HepG2 (cell line): Measurements from ENCODE around the gene ONECUT2. TPM values are rescaled to one million over a fixed set of nuclear protein-coding genes. Genes with fewer than 3 reads are reported as not detected.

Source experiments
- BCL6 ChIP-seq: IDR thresholded peaks from 2 replicates; pipeline ENCODE4 v1.6.1; 2016; ENCODE audit warnings: missing genetic modification reagents, missing compliant biosample characterization
- CBX5 ChIP-seq: sonication (generic); formaldehyde crosslinking; IDR thresholded peaks from 2 replicates; pipeline ENCODE4 v1.4.0; 2020; ENCODE audit warnings: missing genetic modification reagents, borderline replicate concordance
- EHMT2 ChIP-seq: fragments of 200-600 bp; sonication (generic); IDR thresholded peaks from 2 replicates; pipeline ENCODE4 v1.7.0; 2017; ENCODE audit warnings: antibody characterized with exemption, low read depth, low read length, borderline replicate concordance
- ELF1 ChIP-seq: sonication (generic); formaldehyde crosslinking; IDR thresholded peaks from 2 replicates; pipeline ENCODE4 v1.4.0; 2020; ENCODE audit warnings: missing genetic modification reagents
- EP300 ChIP-seq, 3 experiments: sonication (generic) in 1 of 3; formaldehyde crosslinking in 1 of 3; IDR thresholded peaks; 2 replicates each; pipeline versions ENCODE4 v1.5.1 to v1.6.1; 2011 to 2020; ENCODE audit warnings: low read depth in 2 of 3, low read length in 2 of 3, borderline replicate concordance in 1 of 3, improper control_type of control experiment in 1 of 3, mild to moderate bottlenecking in 1 of 3, missing genetic modification reagents in 1 of 3, moderate library complexity in 1 of 3
- FLYWCH1 ChIP-seq: sonication (generic); formaldehyde crosslinking; IDR thresholded peaks from 2 replicates; pipeline ENCODE4 v1.8.1; 2023; ENCODE audit warnings: mild to moderate bottlenecking, missing genetic modification reagents
- FOXP4 ChIP-seq: sonication (generic); formaldehyde crosslinking; IDR thresholded peaks from 2 replicates; pipeline ENCODE4 v1.4.0; 2020; ENCODE audit warnings: missing genetic modification reagents
- GATAD2A ChIP-seq: IDR thresholded peaks from 2 replicates; pipeline ENCODE4 v1.6.1; 2016
- HNF4G ChIP-seq, 2 experiments: sonication (generic) in 1 of 2; formaldehyde crosslinking in 1 of 2; IDR thresholded peaks; 2 replicates each; pipeline versions ENCODE4 v1.4.0 to v1.6.1; 2011 to 2020; ENCODE audit warnings: borderline replicate concordance in 2 of 2, low read depth in 2 of 2, mild to moderate bottlenecking in 2 of 2, low read length in 1 of 2, missing genetic modification reagents in 1 of 2, moderate library complexity in 1 of 2
- KDM2A ChIP-seq: sonication (generic); formaldehyde crosslinking; IDR thresholded peaks from 2 replicates; pipeline ENCODE4 v1.4.0; 2020; ENCODE audit warnings: low read depth, missing genetic modification reagents, borderline replicate concordance
- MBD4 ChIP-seq: IDR thresholded peaks from 2 replicates; pipeline ENCODE4 v1.6.1; 2012; ENCODE audit warnings: low read length, inconsistent platforms, borderline replicate concordance
- MYNN ChIP-seq: sonication (generic); formaldehyde crosslinking; IDR thresholded peaks from 2 replicates; pipeline ENCODE4 v1.4.0; 2020; ENCODE audit warnings: mild to moderate bottlenecking, low read depth, missing genetic modification reagents
- NAIF1 ChIP-seq: sonication (generic); formaldehyde crosslinking; IDR thresholded peaks from 2 replicates; pipeline ENCODE4 v1.5.0; 2020; ENCODE audit warnings: mild to moderate bottlenecking, missing genetic modification reagents, borderline replicate concordance
- NFIB ChIP-seq: sonication (generic); formaldehyde crosslinking; IDR thresholded peaks from 2 replicates; pipeline ENCODE4 v1.9.0; 2021; ENCODE audit warnings: missing genetic modification reagents, mild to moderate bottlenecking, borderline replicate concordance
- RNF2 ChIP-seq: fragments of 450-650 bp; conservative IDR thresholded peaks from 2 replicates; pipeline ENCODE4 v1.6.1; 2016; ENCODE audit warnings: low read depth
- SMAD1 ChIP-seq: sonication (generic); formaldehyde crosslinking; IDR thresholded peaks from 2 replicates; pipeline ENCODE4 v1.4.0; 2020; ENCODE audit warnings: missing genetic modification reagents, low read depth, mild to moderate bottlenecking, borderline replicate concordance
- SMARCE1 ChIP-seq: fragments of 450-650 bp; IDR thresholded peaks from 2 replicates; pipeline ENCODE4 v1.6.1; 2017; ENCODE audit warnings: borderline replicate concordance
- TBP ChIP-seq: sonication (generic); formaldehyde crosslinking; IDR thresholded peaks from 2 replicates; pipeline ENCODE4 v1.5.0; 2020; ENCODE audit warnings: missing genetic modification reagents
- TCF7L2 ChIP-seq: IDR thresholded peaks from 2 replicates; pipeline ENCODE4 v1.6.1; 2011; ENCODE audit warnings: mild to moderate bottlenecking, low read depth, low read length, moderate library complexity
- WIZ ChIP-seq: sonication (generic); formaldehyde crosslinking; IDR thresholded peaks from 2 replicates; pipeline ENCODE4 v1.5.1; 2020; ENCODE audit warnings: mild to moderate bottlenecking, missing genetic modification reagents
- ZBTB1 ChIP-seq: sonication (generic); formaldehyde crosslinking; IDR thresholded peaks from 2 replicates; pipeline ENCODE4 v1.4.0; 2020; ENCODE audit warnings: missing genetic modification reagents, borderline replicate concordance
- ZEB1 ChIP-seq: IDR thresholded peaks from 2 replicates; pipeline ENCODE4 v1.6.1; 2012; ENCODE audit warnings: mild to moderate bottlenecking, low read depth, inconsistent platforms; ENCODE audit not compliant: insufficient replicate concordance
- ZNF510 ChIP-seq: sonication (generic); formaldehyde crosslinking; IDR thresholded peaks from 2 replicates; pipeline ENCODE4 v1.4.0; 2020; ENCODE audit warnings: low read depth, mild to moderate bottlenecking, missing genetic modification reagents
- ZNF615 ChIP-seq: sonication (generic); formaldehyde crosslinking; IDR thresholded peaks from 2 replicates; pipeline ENCODE4 v1.5.0; 2020; ENCODE audit warnings: mild to moderate bottlenecking, missing genetic modification reagents, borderline replicate concordance
- ZNF710 ChIP-seq: sonication (generic); formaldehyde crosslinking; IDR thresholded peaks from 2 replicates; pipeline ENCODE4 v1.5.0; 2020; ENCODE audit warnings: mild to moderate bottlenecking, missing genetic modification reagents, borderline replicate concordance
- ZNF766 ChIP-seq: sonication (generic); formaldehyde crosslinking; IDR thresholded peaks from 2 replicates; pipeline ENCODE4 v1.5.0; 2020; ENCODE audit warnings: missing genetic modification reagents, borderline replicate concordance
- ZNF768 ChIP-seq: sonication (generic); formaldehyde crosslinking; IDR thresholded peaks from 2 replicates; pipeline ENCODE4 v1.4.0; 2020; ENCODE audit warnings: missing genetic modification reagents
- polyA plus RNA-seq, 8 experiments: library from polyadenylated mRNA; depleted of rRNA in 3 of 8; stranded (reverse) in 7 of 8; unstranded in 1 of 8; fragments of >200 nt; fragmentation: Illumina TruSeq in 4 of 8; extraction: Trizol in 4 of 8; gene quantifications; 2 replicates each; pipeline versions ENCODE4 v1.2.1 to v1.2.3, GENCODE V29; 2011 to 2016; ENCODE audit warnings: low read depth in 4 of 8, missing spikeins in 1 of 8, mixed read lengths in 1 of 8; ENCODE audit not compliant: insufficient read depth in 1 of 8
- total RNA-seq, 5 experiments: library from RNA; depleted of rRNA; stranded (reverse); fragments of >200 nt; fragmentation: Illumina TruSeq; extraction: Trizol; gene quantifications; 2 replicates each; pipeline ENCODE4 v1.2.3, GENCODE V29; 2016; ENCODE audit warnings: low read depth in 1 of 5

The ONECUT2 gene
- total and polyA plus RNA-seq, 2 of the 13 experiments (the other 11 are each of a cell fraction or from before 2014, with no cell fraction given): 3.0 to 3.2 TPM

GRCh38 chr18:57433482-57433881 is 1.7 kb upstream of the ONECUT2 start (continued):
- TF ChIP-seq FOXP4 (no peak), SMARCE1 (no peak), CBX5 (no peak), MBD4 (no peak), KDM2A (CRISPR knock-in tag) (no peak), ZEB1 (no peak), ZNF615 (CRISPR knock-in tag) (peak; percentile 91; the same call in 1 of the 2 replicates), EP300 (IDR thresholded peaks at IDR 0.05; ENCODE audit: low read depth in 2 of 2, low read length in 2 of 2) (no peak), EP300 (CRISPR knock-in tag; IDR thresholded peaks at IDR 0.05; ENCODE audit: borderline replicate concordance) (no peak), WIZ (CRISPR knock-in tag) (no peak), ZNF768 (CRISPR knock-in tag) (no peak), ZBTB1 (no peak), NAIF1 (0 out of 2 replicates have a peak, but pooled peaks have one; percentile 47), NFIB (CRISPR knock-in tag) (no peak), TCF7L2 (no peak), EHMT2 (no peak), ZNF766 (CRISPR knock-in tag) (no peak), GATAD2A (no peak), HNF4G (IDR thresholded peaks at IDR 0.05; ENCODE audit: borderline replicate concordance, low read depth, low read length) (no peak), HNF4G (CRISPR knock-in tag; IDR thresholded peaks at IDR 0.05; ENCODE audit: borderline replicate concordance, low read depth) (no peak), ZNF710 (CRISPR knock-in tag) (no peak), MYNN (CRISPR knock-in tag) (no peak), BCL6 (CRISPR knock-in tag) (no peak), TBP (no peak), RNF2 (no peak), FLYWCH1 (CRISPR knock-in tag) (no peak), ZNF510 (CRISPR knock-in tag) (no peak), ELF1 (no peak), SMAD1 (CRISPR knock-in tag) (no peak)
